Activated CD8-positive, alpha-beta memory T cell treated with anti-CD3 and anti-CD28 coated beads, Interleukin-2, amount 50 U/mL, for 24 hours (primary cell): ENCODE measurements around the gene PRKAG2.

ENCODE experiments used
- DNase-seq: peaks from one replicate; pipeline ENCODE4 v3.0.0-alpha.2; 2020; ENCODE audit errors: extremely low read depth

The PRKAG2 gene

GRCh38 chr7:151678227-151678604, 198.7 kb downstream of the PRKAG2 start:
- no peak for DNase-seq

GRCh38 chr7:151677581-151678226, 199.2 kb downstream of the PRKAG2 start:
- no peak for DNase-seq

- DNase-seq = no peak
These were observed 200.2 kb downstream of the PRKAG2 start for GRCh38 chr7:151676759-151677158.

GRCh38 chr7:151675196-151675920, 201.6 kb downstream of the PRKAG2 start:
- DNase-seq = no peak

- DNase-seq = no peak
These were observed 202.6 kb downstream of the PRKAG2 start for GRCh38 chr7:151674161-151674920.

- no peak for DNase-seq
These were observed 203.7 kb downstream of the PRKAG2 start for GRCh38 chr7:151673216-151673615.

GRCh38 chr7:151672716-151673115, 204.2 kb downstream of the PRKAG2 start:
- no peak for DNase-seq

GRCh38 chr7:151671514-151671913, 205.4 kb downstream of the PRKAG2 start:
- DNase-seq = no peak

- DNase-seq = no peak
These were observed 207.2 kb downstream of the PRKAG2 start for GRCh38 chr7:151669762-151670161.

- no peak for DNase-seq
These were observed 210.0 kb downstream of the PRKAG2 start for GRCh38 chr7:151666886-151667285.

- no peak for DNase-seq
These were observed 211.5 kb downstream of the PRKAG2 start for GRCh38 chr7:151665368-151665767.

GRCh38 chr7:151664268-151664667, 212.6 kb downstream of the PRKAG2 start:
- DNase-seq = no peak

- DNase-seq = no peak
These were observed 213.4 kb downstream of the PRKAG2 start for GRCh38 chr7:151663382-151664100.

GRCh38 chr7:151662251-151662826, 214.6 kb downstream of the PRKAG2 start:
- DNase-seq = no peak

- DNase-seq = no peak
These were observed 215.3 kb downstream of the PRKAG2 start for GRCh38 chr7:151661587-151661986.

GRCh38 chr7:151660141-151660540, 216.8 kb downstream of the PRKAG2 start:
- DNase-seq = no peak

GRCh38 chr7:151659219-151659618, 217.7 kb downstream of the PRKAG2 start:
- no peak for DNase-seq

- no peak for DNase-seq
These were observed 218.1 kb downstream of the PRKAG2 start for GRCh38 chr7:151658778-151659177.

GRCh38 chr7:151657173-151657572, 219.7 kb downstream of the PRKAG2 start:
- DNase-seq = no peak

GRCh38 chr7:151655555-151655954, 221.4 kb downstream of the PRKAG2 start:
- DNase-seq = no peak

- DNase-seq = no peak
These were observed 224.8 kb downstream of the PRKAG2 start for GRCh38 chr7:151652111-151652510.

GRCh38 chr7:151650161-151650560, 226.8 kb downstream of the PRKAG2 start:
- no peak for DNase-seq
